HG03354 (cell line): ENCODE measurements around the gene HLA-B.
"Not testable (repeated sequence)": the region's sequence is repeated elsewhere in the genome, so short reads cannot be mapped to it uniquely, and the experiment has no call there.

Experiments used
- ATAC-seq: cut with Tn5 transposase; IDR thresholded peaks from one replicate; pipeline ENCODE4 v1.9.1; 2021; ENCODE audit warnings: mild to moderate bottlenecking; ENCODE audit not compliant: unreplicated experiment, poor library complexity, severe bottlenecking

HLA-B gene

GRCh38 chr6:31386099-31386498 lies 29.1 kb upstream of the HLA-B start:
- ATAC-seq = no peak

- ATAC-seq = no peak
Observed at GRCh38 chr6:31385041-31385440, 28.1 kb upstream of the HLA-B start.

- ATAC-seq = no peak
Observed at GRCh38 chr6:31383149-31383548, 26.2 kb upstream of the HLA-B start.

GRCh38 chr6:31381666-31382065 lies 24.7 kb upstream of the HLA-B start:
- no peak for ATAC-seq

- ATAC-seq = no peak
Observed at GRCh38 chr6:31379850-31380249, 22.9 kb upstream of the HLA-B start.

- no peak for ATAC-seq
Observed at GRCh38 chr6:31378721-31379103, 21.7 kb upstream of the HLA-B start.

GRCh38 chr6:31378062-31378720 lies 21.2 kb upstream of the HLA-B start:
- ATAC-seq = no peak

GRCh38 chr6:31377029-31377428 lies 20.1 kb upstream of the HLA-B start:
- no peak for ATAC-seq

GRCh38 chr6:31375699-31376098 lies 18.7 kb upstream of the HLA-B start:
- ATAC-seq = no peak

- ATAC-seq = not testable (repeated sequence)
Observed at GRCh38 chr6:31374118-31374517, 17.1 kb upstream of the HLA-B start.

- no peak for ATAC-seq
Observed at GRCh38 chr6:31368461-31368860, 11.5 kb upstream of the HLA-B start.

GRCh38 chr6:31366693-31367470 lies 9.9 kb upstream of the HLA-B start:
- peak; percentile 71 for ATAC-seq

GRCh38 chr6:31365864-31366263 lies 8.9 kb upstream of the HLA-B start:
- ATAC-seq = no peak

GRCh38 chr6:31363811-31364210 lies 6.8 kb upstream of the HLA-B start:
- no peak for ATAC-seq

- ATAC-seq = no peak
Observed at GRCh38 chr6:31362751-31363150, 5.8 kb upstream of the HLA-B start.

- no peak for ATAC-seq
Observed at GRCh38 chr6:31359581-31359980, 2.6 kb upstream of the HLA-B start.

- ATAC-seq = no peak
Observed at GRCh38 chr6:31358302-31358701, 1.3 kb upstream of the HLA-B start.

GRCh38 chr6:31357886-31358285 lies 907 bp upstream of the HLA-B start:
- ATAC-seq = no peak

GRCh38 chr6:31356216-31356945 lies 598 bp downstream of the HLA-B start:
- peak; percentile 25 for ATAC-seq

GRCh38 chr6:31355583-31355948 lies 1.4 kb downstream of the HLA-B start:
- no peak for ATAC-seq
